ENCODE results near the gene SCN3A. TPM values are rescaled to one million over a fixed set of nuclear protein-coding genes. Genes with fewer than 3 reads are reported as not detected.

Gene SCN3A
- polyA plus RNA-seq, 1 donor (not counting 4 experiments of a cell fraction or from before 2014, with no cell fraction given): 0.01 TPM

DNA sequence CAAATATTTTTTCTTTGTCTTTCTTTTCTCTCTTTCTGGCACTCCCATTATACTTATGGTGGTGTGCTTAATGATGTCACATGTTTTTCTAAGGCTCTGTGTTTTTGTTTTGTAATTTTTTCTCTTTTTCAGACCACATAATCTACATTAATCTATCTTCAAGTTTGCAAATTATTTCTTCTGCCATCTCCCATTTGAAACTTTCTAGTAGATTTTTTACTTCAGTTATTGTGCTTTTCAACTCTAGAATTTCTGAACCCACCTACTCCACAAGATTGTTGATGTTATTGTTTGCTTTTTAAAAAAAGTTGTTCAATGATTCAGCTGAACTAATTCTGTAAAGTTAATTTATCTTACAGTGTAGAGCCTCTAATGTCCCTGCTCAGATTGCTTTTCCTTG lies 121.4 kb downstream of the SCN3A start:
- Histone ChIP-seq H3K4me1 (ENCODE audit: control insufficient read depth, extremely low read depth, insufficient read depth, low read length) (no peaks in the 10 kb centered on the region), H4K20me1 (ENCODE audit: control insufficient read depth, extremely low read depth, insufficient read depth, low read length) (no peaks in the 10 kb centered on the region), H2AFZ (ENCODE audit: control insufficient read depth, low read length) (no peak overlapping the region), H3K9me3 (ENCODE audit: control insufficient read depth, low read depth, low read length) (no peaks in the 10 kb centered on the region), H3K79me2 (ENCODE audit: control insufficient read depth, insufficient read depth, low read length) (no peaks in the 10 kb centered on the region), H3K4me3 (ENCODE audit: control insufficient read depth in 2 of 3, extremely low read depth in 1 of 3, insufficient read depth in 2 of 3, low read depth in 1 of 3, low read length in 3 of 3) (no peak overlapping the region), H3K36me3 (ENCODE audit: control insufficient read depth in 2 of 2, extremely low read depth in 1 of 2, insufficient read depth in 2 of 2, low read length in 2 of 2) (no peaks in the 10 kb centered on the region), H3K4me2 (ENCODE audit: control insufficient read depth, extremely low read depth, insufficient read depth, low read depth, low read length) (no peak overlapping the region), H3K27ac (ENCODE audit: control insufficient read depth, insufficient read depth, low read length) (no peak overlapping the region), H3K9ac (ENCODE audit: control insufficient read depth, extremely low read depth, insufficient read depth, low read length) (no peak overlapping the region), H3K27me3 (ENCODE audit: control insufficient read depth, extremely low read depth, insufficient read depth, low read length) (no peaks in the 10 kb centered on the region), H3K9me1 (ENCODE audit: control insufficient read depth, extremely low read depth, insufficient read depth, low read length) (no peaks in the 10 kb centered on the region)
- no peak for TF ChIP-seq CTCF (optimal IDR thresholded peaks at IDR 0.05 in 1 of 3, IDR thresholded peaks at IDR 0.05 in 1 of 3, conservative IDR thresholded peaks at IDR 0.05 in 1 of 3; ENCODE audit: extremely low read depth in 1 of 3, insufficient read depth in 2 of 3, low read length in 3 of 3)
- no peak for TF ChIP-seq EZH2 (IDR thresholded peaks at IDR 0.05; ENCODE audit: low read length)
- DNase-seq (ENCODE audit: low read depth, low spot score): no peak
- FAIRE-seq: no peak
- dilution Hi-C loops (cut with MboI; ENCODE audit: extremely low pct_ligation_motif_present, low sequenced_read_pairs): no loop called here

DNA sequence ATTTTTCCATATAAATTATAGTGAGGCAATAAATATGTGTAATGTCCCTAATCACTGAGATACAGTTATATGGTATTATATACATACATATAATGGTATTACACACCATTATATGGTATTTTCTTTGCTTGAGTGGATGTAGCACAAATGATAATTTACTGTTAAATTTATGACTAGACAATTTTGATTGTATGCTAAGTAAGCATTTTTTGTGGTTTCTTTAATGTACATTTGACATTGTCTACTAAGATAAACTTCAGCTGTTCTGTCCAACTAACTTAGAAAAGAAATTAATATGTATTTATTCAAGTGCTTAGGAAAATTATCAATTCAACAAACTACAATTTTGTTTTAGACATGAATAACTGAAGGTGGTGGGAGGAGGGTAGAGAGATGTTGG lies 122.6 kb downstream of the SCN3A start:
- dilution Hi-C loops (cut with MboI; ENCODE audit: extremely low pct_ligation_motif_present, low sequenced_read_pairs): no loop called here
- no peak for TF ChIP-seq EZH2 (IDR thresholded peaks at IDR 0.05; ENCODE audit: low read length)
- TF ChIP-seq CTCF (optimal IDR thresholded peaks at IDR 0.05 in 1 of 3, IDR thresholded peaks at IDR 0.05 in 1 of 3, conservative IDR thresholded peaks at IDR 0.05 in 1 of 3; ENCODE audit: extremely low read depth in 1 of 3, insufficient read depth in 2 of 3, low read length in 3 of 3): no peak
- Histone ChIP-seq H3K9ac (ENCODE audit: control insufficient read depth, extremely low read depth, insufficient read depth, low read length) (no peak overlapping the region), H3K79me2 (ENCODE audit: control insufficient read depth, insufficient read depth, low read length) (no peaks in the 10 kb centered on the region), H3K4me3 (ENCODE audit: control insufficient read depth in 2 of 3, extremely low read depth in 1 of 3, insufficient read depth in 2 of 3, low read depth in 1 of 3, low read length in 3 of 3) (no peak overlapping the region), H2AFZ (ENCODE audit: control insufficient read depth, low read length) (no peak overlapping the region), H3K9me3 (ENCODE audit: control insufficient read depth, low read depth, low read length) (no peaks in the 10 kb centered on the region), H4K20me1 (ENCODE audit: control insufficient read depth, extremely low read depth, insufficient read depth, low read length) (no peaks in the 10 kb centered on the region), H3K27me3 (ENCODE audit: control insufficient read depth, extremely low read depth, insufficient read depth, low read length) (no peaks in the 10 kb centered on the region), H3K4me1 (ENCODE audit: control insufficient read depth, extremely low read depth, insufficient read depth, low read length) (no peaks in the 10 kb centered on the region), H3K36me3 (ENCODE audit: control insufficient read depth in 2 of 2, extremely low read depth in 1 of 2, insufficient read depth in 2 of 2, low read length in 2 of 2) (no peaks in the 10 kb centered on the region), H3K4me2 (ENCODE audit: control insufficient read depth, extremely low read depth, insufficient read depth, low read depth, low read length) (no peak overlapping the region), H3K9me1 (ENCODE audit: control insufficient read depth, extremely low read depth, insufficient read depth, low read length) (no peaks in the 10 kb centered on the region), H3K27ac (ENCODE audit: control insufficient read depth, insufficient read depth, low read length) (no peak overlapping the region)
- FAIRE-seq (no peak), DNase-seq (ENCODE audit: low read depth, low spot score) (no peak)
